ENCODE results near the gene MADCAM1. TPM values are rescaled to one million over a fixed set of nuclear protein-coding genes. Genes with fewer than 3 reads are reported as not detected.

The MADCAM1 gene
- total and polyA plus RNA-seq, 2 of the 8 experiments (the other 6 are each of a cell fraction or from before 2014, with no cell fraction given): 2.3 to 3.0 TPM

DNA sequence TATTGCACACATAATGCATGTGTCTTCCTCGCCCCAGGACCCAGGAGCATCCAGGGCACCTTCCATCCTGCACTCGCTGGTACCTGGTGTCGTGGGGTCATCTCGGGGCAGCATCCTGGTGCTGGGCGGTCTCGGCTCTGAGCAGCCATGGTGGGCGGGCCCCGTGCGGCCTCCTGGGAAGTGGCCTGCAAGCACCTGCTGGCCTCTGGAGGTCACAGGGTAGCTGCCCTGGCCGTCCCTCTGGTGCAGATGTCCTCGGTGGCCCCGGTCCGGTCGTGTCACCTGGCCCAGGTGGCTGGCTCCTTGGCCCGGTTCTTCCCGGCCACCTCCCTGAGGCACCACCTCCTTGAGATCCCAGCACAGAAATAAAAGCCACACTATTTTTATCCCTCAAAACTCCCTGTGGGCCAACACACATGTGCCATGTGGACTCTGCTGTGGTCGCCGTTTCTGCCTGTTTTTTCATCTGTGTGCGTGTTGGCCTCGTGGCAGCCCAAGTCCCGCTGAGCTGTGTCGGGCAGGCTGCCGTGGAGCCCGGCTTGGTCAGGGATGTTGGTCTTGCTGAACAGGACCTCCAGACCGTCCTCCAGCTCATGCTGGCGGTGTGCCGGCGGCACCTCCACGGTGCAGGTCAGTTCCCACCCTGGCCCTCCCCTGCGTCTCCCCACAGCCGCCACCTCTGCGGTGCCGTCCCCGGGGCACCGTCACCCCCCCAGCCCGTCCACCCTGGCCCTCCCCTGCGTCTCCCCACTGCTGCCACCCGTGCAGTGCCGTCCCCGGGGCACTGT, 42.5 kb downstream of the MADCAM1 start (continued):
- TF ChIP-seq RAD21 (IDR thresholded peaks at IDR 0.05 in 1 of 2, conservative IDR thresholded peaks at IDR 0.05 in 1 of 2; ENCODE audit: low read depth in 2 of 2, low read length in 2 of 2) (no peak), HDAC6 (IDR thresholded peaks at IDR 0.05; ENCODE audit: low read depth, low read length) (no peak), CREB1 (IDR thresholded peaks at IDR 0.05) (no peak), TEAD4 (IDR thresholded peaks at IDR 0.05; ENCODE audit: low read depth, low read length) (no peak)
- TF ChIP-seq, protein P1, sequence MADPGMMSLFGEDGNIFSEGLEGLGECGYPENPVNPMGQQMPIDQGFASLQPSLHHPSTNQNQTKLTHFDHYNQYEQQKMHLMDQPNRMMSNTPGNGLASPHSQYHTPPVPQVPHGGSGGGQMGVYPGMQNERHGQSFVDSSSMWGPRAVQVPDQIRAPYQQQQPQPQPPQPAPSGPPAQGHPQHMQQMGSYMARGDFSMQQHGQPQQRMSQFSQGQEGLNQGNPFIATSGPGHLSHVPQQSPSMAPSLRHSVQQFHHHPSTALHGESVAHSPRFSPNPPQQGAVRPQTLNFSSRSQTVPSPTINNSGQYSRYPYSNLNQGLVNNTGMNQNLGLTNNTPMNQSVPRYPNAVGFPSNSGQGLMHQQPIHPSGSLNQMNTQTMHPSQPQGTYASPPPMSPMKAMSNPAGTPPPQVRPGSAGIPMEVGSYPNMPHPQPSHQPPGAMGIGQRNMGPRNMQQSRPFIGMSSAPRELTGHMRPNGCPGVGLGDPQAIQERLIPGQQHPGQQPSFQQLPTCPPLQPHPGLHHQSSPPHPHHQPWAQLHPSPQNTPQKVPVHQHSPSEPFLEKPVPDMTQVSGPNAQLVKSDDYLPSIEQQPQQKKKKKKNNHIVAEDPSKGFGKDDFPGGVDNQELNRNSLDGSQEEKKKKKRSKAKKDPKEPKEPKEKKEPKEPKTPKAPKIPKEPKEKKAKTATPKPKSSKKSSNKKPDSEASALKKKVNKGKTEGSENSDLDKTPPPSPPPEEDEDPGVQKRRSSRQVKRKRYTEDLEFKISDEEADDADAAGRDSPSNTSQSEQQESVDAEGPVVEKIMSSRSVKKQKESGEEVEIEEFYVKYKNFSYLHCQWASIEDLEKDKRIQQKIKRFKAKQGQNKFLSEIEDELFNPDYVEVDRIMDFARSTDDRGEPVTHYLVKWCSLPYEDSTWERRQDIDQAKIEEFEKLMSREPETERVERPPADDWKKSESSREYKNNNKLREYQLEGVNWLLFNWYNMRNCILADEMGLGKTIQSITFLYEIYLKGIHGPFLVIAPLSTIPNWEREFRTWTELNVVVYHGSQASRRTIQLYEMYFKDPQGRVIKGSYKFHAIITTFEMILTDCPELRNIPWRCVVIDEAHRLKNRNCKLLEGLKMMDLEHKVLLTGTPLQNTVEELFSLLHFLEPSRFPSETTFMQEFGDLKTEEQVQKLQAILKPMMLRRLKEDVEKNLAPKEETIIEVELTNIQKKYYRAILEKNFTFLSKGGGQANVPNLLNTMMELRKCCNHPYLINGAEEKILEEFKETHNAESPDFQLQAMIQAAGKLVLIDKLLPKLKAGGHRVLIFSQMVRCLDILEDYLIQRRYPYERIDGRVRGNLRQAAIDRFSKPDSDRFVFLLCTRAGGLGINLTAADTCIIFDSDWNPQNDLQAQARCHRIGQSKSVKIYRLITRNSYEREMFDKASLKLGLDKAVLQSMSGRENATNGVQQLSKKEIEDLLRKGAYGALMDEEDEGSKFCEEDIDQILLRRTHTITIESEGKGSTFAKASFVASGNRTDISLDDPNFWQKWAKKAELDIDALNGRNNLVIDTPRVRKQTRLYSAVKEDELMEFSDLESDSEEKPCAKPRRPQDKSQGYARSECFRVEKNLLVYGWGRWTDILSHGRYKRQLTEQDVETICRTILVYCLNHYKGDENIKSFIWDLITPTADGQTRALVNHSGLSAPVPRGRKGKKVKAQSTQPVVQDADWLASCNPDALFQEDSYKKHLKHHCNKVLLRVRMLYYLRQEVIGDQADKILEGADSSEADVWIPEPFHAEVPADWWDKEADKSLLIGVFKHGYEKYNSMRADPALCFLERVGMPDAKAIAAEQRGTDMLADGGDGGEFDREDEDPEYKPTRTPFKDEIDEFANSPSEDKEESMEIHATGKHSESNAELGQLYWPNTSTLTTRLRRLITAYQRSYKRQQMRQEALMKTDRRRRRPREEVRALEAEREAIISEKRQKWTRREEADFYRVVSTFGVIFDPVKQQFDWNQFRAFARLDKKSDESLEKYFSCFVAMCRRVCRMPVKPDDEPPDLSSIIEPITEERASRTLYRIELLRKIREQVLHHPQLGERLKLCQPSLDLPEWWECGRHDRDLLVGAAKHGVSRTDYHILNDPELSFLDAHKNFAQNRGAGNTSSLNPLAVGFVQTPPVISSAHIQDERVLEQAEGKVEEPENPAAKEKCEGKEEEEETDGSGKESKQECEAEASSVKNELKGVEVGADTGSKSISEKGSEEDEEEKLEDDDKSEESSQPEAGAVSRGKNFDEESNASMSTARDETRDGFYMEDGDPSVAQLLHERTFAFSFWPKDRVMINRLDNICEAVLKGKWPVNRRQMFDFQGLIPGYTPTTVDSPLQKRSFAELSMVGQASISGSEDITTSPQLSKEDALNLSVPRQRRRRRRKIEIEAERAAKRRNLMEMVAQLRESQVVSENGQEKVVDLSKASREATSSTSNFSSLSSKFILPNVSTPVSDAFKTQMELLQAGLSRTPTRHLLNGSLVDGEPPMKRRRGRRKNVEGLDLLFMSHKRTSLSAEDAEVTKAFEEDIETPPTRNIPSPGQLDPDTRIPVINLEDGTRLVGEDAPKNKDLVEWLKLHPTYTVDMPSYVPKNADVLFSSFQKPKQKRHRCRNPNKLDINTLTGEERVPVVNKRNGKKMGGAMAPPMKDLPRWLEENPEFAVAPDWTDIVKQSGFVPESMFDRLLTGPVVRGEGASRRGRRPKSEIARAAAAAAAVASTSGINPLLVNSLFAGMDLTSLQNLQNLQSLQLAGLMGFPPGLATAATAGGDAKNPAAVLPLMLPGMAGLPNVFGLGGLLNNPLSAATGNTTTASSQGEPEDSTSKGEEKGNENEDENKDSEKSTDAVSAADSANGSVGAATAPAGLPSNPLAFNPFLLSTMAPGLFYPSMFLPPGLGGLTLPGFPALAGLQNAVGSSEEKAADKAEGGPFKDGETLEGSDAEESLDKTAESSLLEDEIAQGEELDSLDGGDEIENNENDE (IDR thresholded peaks at IDR 0.05; ENCODE audit: insufficient replicate concordance, low read length): no peak
